Effector memory CD4-positive, alpha-beta T cell (primary cell): ENCODE measurements around the gene MYMX.
A peak's percentile ranks its signal among the peaks of the same experiment; 100 is the strongest.
"Not testable (repeated sequence)": the region's sequence is repeated elsewhere in the genome, so short reads cannot be mapped to it uniquely, and the experiment has no call there.

Experiments
- DNase-seq, 3 donors: peaks; one replicate each; pipeline ENCODE4 v3.0.0-alpha.2; 2020
- H3K27ac ChIP-seq: 2 replicates; pipeline ENCODE4 v1.7.0; 2013; ENCODE audit warnings: mild to moderate bottlenecking, low read length, moderate library complexity; ENCODE audit not compliant: insufficient read depth, poor library complexity, severe bottlenecking
- H3K27me3 ChIP-seq: replicated peaks from 2 replicates; pipeline ENCODE4 v1.7.0; 2013; ENCODE audit warnings: mild to moderate bottlenecking, low read length; ENCODE audit not compliant: insufficient read depth, control insufficient read depth, poor library complexity, severe bottlenecking
- H3K36me3 ChIP-seq: 2 replicates; pipeline ENCODE4 v1.7.0; 2013; ENCODE audit warnings: mild to moderate bottlenecking, low read length, moderate library complexity; ENCODE audit not compliant: control insufficient read depth, insufficient read depth
- H3K4me1 ChIP-seq: 2 replicates; pipeline ENCODE4 v1.7.0; 2013; ENCODE audit warnings: low read length, mild to moderate bottlenecking; ENCODE audit not compliant: control insufficient read depth, insufficient read depth, poor library complexity, severe bottlenecking
- H3K4me3 ChIP-seq: 2 replicates; pipeline ENCODE4 v1.7.0; 2013; ENCODE audit warnings: low read length, low read depth, mild to moderate bottlenecking; ENCODE audit not compliant: insufficient read depth, poor library complexity, severe bottlenecking
- H3K9me3 ChIP-seq: 2 replicates; pipeline ENCODE4 v1.7.0; 2013; ENCODE audit warnings: mild to moderate bottlenecking, low read length, moderate library complexity; ENCODE audit not compliant: control insufficient read depth

Gene MYMX

GRCh38 chr6:44230034-44230675, 13.4 kb downstream of the MYMX start:
- H3K9me3 ChIP-seq, result no peaks in the 10 kb centered on the region
- H3K4me3 ChIP-seq, result no peak overlapping the region
- DNase-seq, result no peak
- no peaks in the 10 kb centered on the region for H3K36me3 ChIP-seq
- no peaks in the 10 kb centered on the region for H3K27me3 ChIP-seq
- H3K27ac ChIP-seq, result no peak overlapping the region
- no peaks in the 10 kb centered on the region for H3K4me1 ChIP-seq

GRCh38 chr6:44231426-44231825, 14.7 kb downstream of the MYMX start:
- not testable (repeated sequence) for DNase-seq

GRCh38 chr6:44232676-44233566, 16.2 kb downstream of the MYMX start:
- no peaks in the 10 kb centered on the region for H3K27me3 ChIP-seq
- no peaks in the 10 kb centered on the region for H3K9me3 ChIP-seq
- no peaks in the 10 kb centered on the region for H3K36me3 ChIP-seq
- H3K4me1 ChIP-seq, result peaks cover 5% of the 10 kb centered on the region
- no peak overlapping the region for H3K4me3 ChIP-seq
- no peak overlapping the region for H3K27ac ChIP-seq
- DNase-seq, result no peak

More at GRCh38 chr6:44231426-44231825, 14.7 kb downstream of the MYMX start:
- not testable (repeated sequence) for H3K27ac ChIP-seq, H3K4me3 ChIP-seq, H3K27me3 ChIP-seq, H3K36me3 ChIP-seq, H3K9me3 ChIP-seq, H3K4me1 ChIP-seq

GRCh38 chr6:44233567-44234100, 16.9 kb downstream of the MYMX start:
- no peaks in the 10 kb centered on the region for H3K36me3 ChIP-seq

GRCh38 chr6:44234101-44235025, 17.6 kb downstream of the MYMX start:
- no peak for DNase-seq
- Histone ChIP-seq H3K27me3 (no peaks in the 10 kb centered on the region), H3K9me3 (no peaks in the 10 kb centered on the region), H3K36me3 (no peaks in the 10 kb centered on the region), H3K4me3 (no peak overlapping the region), H3K4me1 (peaks cover 5% of the 10 kb centered on the region), H3K27ac (no peak overlapping the region)

More at GRCh38 chr6:44233567-44234100, 16.9 kb downstream of the MYMX start:
- no peak overlapping the region for H3K27ac ChIP-seq
- no peak overlapping the region for H3K4me3 ChIP-seq
- no peak for DNase-seq
- H3K27me3 ChIP-seq, result no peaks in the 10 kb centered on the region
- peaks cover 5% of the 10 kb centered on the region for H3K4me1 ChIP-seq
- no peaks in the 10 kb centered on the region for H3K9me3 ChIP-seq

GRCh38 chr6:44235269-44235668, 18.5 kb downstream of the MYMX start:
- Histone ChIP-seq H3K27me3 (no peaks in the 10 kb centered on the region), H3K4me1 (peaks cover 5% of the 10 kb centered on the region), H3K4me3 (no peak overlapping the region), H3K27ac (no peak overlapping the region), H3K9me3 (no peaks in the 10 kb centered on the region), H3K36me3 (no peaks in the 10 kb centered on the region)
- no peak for DNase-seq

GRCh38 chr6:44235891-44236516, 19.3 kb downstream of the MYMX start:
- no peaks in the 10 kb centered on the region for H3K36me3 ChIP-seq
- no peak overlapping the region for H3K4me3 ChIP-seq
- no peak overlapping the region for H3K27ac ChIP-seq
- no peak for DNase-seq
- H3K4me1 ChIP-seq, result peaks cover 5% of the 10 kb centered on the region
- no peaks in the 10 kb centered on the region for H3K27me3 ChIP-seq
- no peaks in the 10 kb centered on the region for H3K9me3 ChIP-seq

GRCh38 chr6:44237021-44237812, 20.5 kb downstream of the MYMX start:
- H3K9me3 ChIP-seq, result no peaks in the 10 kb centered on the region
- no peaks in the 10 kb centered on the region for H3K27me3 ChIP-seq
- peak overlapping the region; percentile 87 for H3K27ac ChIP-seq
- DNase-seq, result peak; percentile 61 to 64 (median 61)
- H3K4me3 ChIP-seq, result peak overlapping the region; percentile 75
- H3K36me3 ChIP-seq, result no peaks in the 10 kb centered on the region
- peaks cover 5% of the 10 kb centered on the region for H3K4me1 ChIP-seq
